ENCODE results near the gene ADAT3. TPM values are rescaled to one million over a fixed set of nuclear protein-coding genes. Genes with fewer than 3 reads are reported as not detected.

Gene ADAT3
- total RNA-seq, 2 donors from 2014 or later, result 9.9 to 13.8 TPM

DNA sequence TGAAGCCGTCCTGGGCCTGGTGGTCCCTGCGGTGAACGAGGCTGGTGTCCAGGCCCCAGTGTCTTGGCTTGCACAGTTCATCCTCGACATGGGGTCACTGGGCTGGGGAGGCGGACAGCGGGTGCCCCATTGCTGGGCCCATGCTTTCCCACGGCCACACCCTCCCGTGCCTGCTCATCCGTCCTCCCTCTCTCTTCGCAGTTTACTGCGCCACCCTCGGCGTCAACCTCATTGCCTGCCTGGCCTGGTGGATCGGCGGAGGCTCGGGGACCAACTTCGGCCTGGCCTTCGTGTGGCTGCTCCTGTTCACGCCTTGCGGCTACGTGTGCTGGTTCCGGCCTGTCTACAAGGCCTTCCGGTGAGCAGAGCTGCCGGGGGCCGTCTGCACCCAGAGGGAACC lies 12.7 kb downstream of the ADAT3 start:
- Histone ChIP-seq H3K27me3 (ENCODE audit: control insufficient read depth, insufficient read depth, low read length, poor library complexity, severe bottlenecking) (no peaks in the 10 kb centered on the region), H3K36me3 (ENCODE audit: control insufficient read depth, insufficient read depth, low read length) (peaks cover 36% of the 10 kb centered on the region), H3K4me1 (ENCODE audit: control insufficient read depth, insufficient read depth, low read length) (no peaks in the 10 kb centered on the region), H3K4me3 (ENCODE audit: low read length) (no peak overlapping the region), H3K27ac (ENCODE audit: low read depth, low read length) (no peak overlapping the region), H3K9ac (ENCODE audit: extremely low read depth, low read length, poor library complexity, severe bottlenecking) (no peak overlapping the region), H3K9me3 (ENCODE audit: control insufficient read depth, low read length) (no peaks in the 10 kb centered on the region)
- no peaks in the 10 kb centered on the region for H3K4me1 Mint-ChIP-seq
- DNase-seq, result no peak
- TF ChIP-seq, protein P1, sequence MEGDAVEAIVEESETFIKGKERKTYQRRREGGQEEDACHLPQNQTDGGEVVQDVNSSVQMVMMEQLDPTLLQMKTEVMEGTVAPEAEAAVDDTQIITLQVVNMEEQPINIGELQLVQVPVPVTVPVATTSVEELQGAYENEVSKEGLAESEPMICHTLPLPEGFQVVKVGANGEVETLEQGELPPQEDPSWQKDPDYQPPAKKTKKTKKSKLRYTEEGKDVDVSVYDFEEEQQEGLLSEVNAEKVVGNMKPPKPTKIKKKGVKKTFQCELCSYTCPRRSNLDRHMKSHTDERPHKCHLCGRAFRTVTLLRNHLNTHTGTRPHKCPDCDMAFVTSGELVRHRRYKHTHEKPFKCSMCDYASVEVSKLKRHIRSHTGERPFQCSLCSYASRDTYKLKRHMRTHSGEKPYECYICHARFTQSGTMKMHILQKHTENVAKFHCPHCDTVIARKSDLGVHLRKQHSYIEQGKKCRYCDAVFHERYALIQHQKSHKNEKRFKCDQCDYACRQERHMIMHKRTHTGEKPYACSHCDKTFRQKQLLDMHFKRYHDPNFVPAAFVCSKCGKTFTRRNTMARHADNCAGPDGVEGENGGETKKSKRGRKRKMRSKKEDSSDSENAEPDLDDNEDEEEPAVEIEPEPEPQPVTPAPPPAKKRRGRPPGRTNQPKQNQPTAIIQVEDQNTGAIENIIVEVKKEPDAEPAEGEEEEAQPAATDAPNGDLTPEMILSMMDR (conservative IDR thresholded peaks at IDR 0.05), result no peak
- no peak overlapping the region for H3K27ac Mint-ChIP-seq
- H3K4me3 Mint-ChIP-seq, result no peak overlapping the region
- no peaks in the 10 kb centered on the region for H3K27me3 Mint-ChIP-seq (ENCODE audit: insufficient read depth)
- H3K36me3 Mint-ChIP-seq (ENCODE audit: low read depth), result peaks cover 54% of the 10 kb centered on the region
- 95 to 97% methylated on average over 17 to 25 of the region's 25 CpGs for WGBS, 2 experiments (ENCODE audit: insufficient coverage in 1 of 2, insufficient read length in 1 of 2)
- no peaks in the 10 kb centered on the region for H3K9me3 Mint-ChIP-seq

DNA sequence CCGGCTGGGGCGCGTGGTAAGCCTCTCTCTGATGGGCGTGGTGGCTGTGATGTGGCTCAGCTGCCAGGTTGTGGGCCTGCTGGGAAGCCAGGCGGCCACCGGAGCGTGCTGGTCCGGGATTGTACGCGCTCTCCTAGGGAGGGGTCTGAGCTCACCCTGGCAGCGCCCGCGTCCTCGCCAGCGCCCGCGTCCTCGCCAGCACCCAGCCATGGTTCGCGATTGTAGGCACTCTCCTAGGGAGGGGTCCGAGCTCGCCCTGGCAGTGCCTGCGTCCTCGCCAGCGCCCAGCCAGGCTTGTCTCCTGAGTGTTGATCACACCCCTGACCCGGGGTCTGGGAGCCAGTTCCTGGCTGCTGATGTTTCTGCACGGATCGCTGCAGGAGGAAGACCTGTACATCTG lies 13.8 kb downstream of the ADAT3 start:
- Mint-ChIP-seq H3K4me1 (no peaks in the 10 kb centered on the region), H3K9me3 (no peaks in the 10 kb centered on the region), H3K27me3 (ENCODE audit: insufficient read depth) (no peaks in the 10 kb centered on the region), H3K4me3 (no peak overlapping the region), H3K27ac (no peak overlapping the region), H3K36me3 (ENCODE audit: low read depth) (peaks cover 53% of the 10 kb centered on the region)
- TF ChIP-seq, protein P1 (conservative IDR thresholded peaks at IDR 0.05), result no peak
- Histone ChIP-seq H3K9ac (ENCODE audit: extremely low read depth, low read length, poor library complexity, severe bottlenecking) (no peak overlapping the region), H3K36me3 (ENCODE audit: control insufficient read depth, insufficient read depth, low read length) (peaks cover 31% of the 10 kb centered on the region), H3K4me3 (ENCODE audit: low read length) (no peak overlapping the region), H3K9me3 (ENCODE audit: control insufficient read depth, low read length) (no peaks in the 10 kb centered on the region), H3K27ac (ENCODE audit: low read depth, low read length) (no peak overlapping the region), H3K4me1 (ENCODE audit: control insufficient read depth, insufficient read depth, low read length) (no peaks in the 10 kb centered on the region), H3K27me3 (ENCODE audit: control insufficient read depth, insufficient read depth, low read length, poor library complexity, severe bottlenecking) (no peaks in the 10 kb centered on the region)
- 96 to 98% methylated on average over 25 to 28 of the region's 28 CpGs for WGBS, 2 experiments (ENCODE audit: insufficient coverage in 1 of 2, insufficient read length in 1 of 2)
- no peak for DNase-seq

DNA sequence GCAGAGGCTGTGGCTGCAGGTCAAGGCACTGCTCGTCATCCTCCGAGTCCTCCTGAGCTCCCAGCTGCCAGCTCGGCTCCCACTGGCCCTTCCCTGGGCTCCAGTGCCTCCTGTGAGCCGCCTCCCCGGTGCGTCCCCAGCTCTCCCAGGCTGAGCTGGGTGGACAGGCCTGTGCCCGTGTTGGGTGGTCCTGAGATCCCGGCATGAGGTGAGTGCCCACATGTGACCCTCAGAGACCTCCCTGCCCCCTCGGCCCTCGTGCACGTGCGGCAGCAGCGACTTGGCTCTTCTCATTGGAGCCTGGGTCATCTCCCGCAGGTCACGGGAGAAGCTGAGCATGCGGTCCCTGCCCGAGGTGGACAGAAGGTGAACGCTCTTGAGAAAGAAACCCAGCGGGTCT lies 15.4 kb downstream of the ADAT3 start:
- no peak overlapping the region for H3K9ac ChIP-seq (ENCODE audit: extremely low read depth, low read length, poor library complexity, severe bottlenecking)
- H3K27me3 ChIP-seq (ENCODE audit: control insufficient read depth, insufficient read depth, low read length, poor library complexity, severe bottlenecking), result no peaks in the 10 kb centered on the region
- no peak overlapping the region for H3K4me3 ChIP-seq (ENCODE audit: low read length)
- no peak overlapping the region for H3K27ac Mint-ChIP-seq
- H3K4me3 Mint-ChIP-seq, result no peak overlapping the region
- H3K4me1 Mint-ChIP-seq, result no peaks in the 10 kb centered on the region
- H3K9me3 ChIP-seq (ENCODE audit: control insufficient read depth, low read length), result no peaks in the 10 kb centered on the region
- peaks cover 31% of the 10 kb centered on the region for H3K36me3 ChIP-seq (ENCODE audit: control insufficient read depth, insufficient read depth, low read length)
- no peak overlapping the region for H3K27ac ChIP-seq (ENCODE audit: low read depth, low read length)
- H3K4me1 ChIP-seq (ENCODE audit: control insufficient read depth, insufficient read depth, low read length), result no peaks in the 10 kb centered on the region
- H3K27me3 Mint-ChIP-seq (ENCODE audit: insufficient read depth), result no peaks in the 10 kb centered on the region
- peaks cover 57% of the 10 kb centered on the region for H3K36me3 Mint-ChIP-seq (ENCODE audit: low read depth)
- no peaks in the 10 kb centered on the region for H3K9me3 Mint-ChIP-seq
- no peak for DNase-seq
- WGBS, 2 experiments (ENCODE audit: insufficient coverage in 1 of 2, insufficient read length in 1 of 2), result 94 to 95% methylated on average over 12 to 19 of the region's 19 CpGs
- TF ChIP-seq, protein P1 (conservative IDR thresholded peaks at IDR 0.05), result no peak

Measured in endodermal cell (in vitro differentiated cells).